GM19455 (cell line): ENCODE results near the gene MYO15B.
"Not testable (repeated sequence)": the region's sequence is repeated elsewhere in the genome, so short reads cannot be mapped to it uniquely, and the experiment has no call there.

Experiments
- ATAC-seq: cut with Tn5 transposase; IDR thresholded peaks from one replicate; pipeline ENCODE4 v1.9.1; 2021; ENCODE audit not compliant: unreplicated experiment

The MYO15B gene

GRCh38 chr17:75575728-75576127, 11.9 kb upstream of the MYO15B start:
- no peak for ATAC-seq

GRCh38 chr17:75576661-75577060, 10.9 kb upstream of the MYO15B start:
- no peak for ATAC-seq

GRCh38 chr17:75581121-75581725, 6.4 kb upstream of the MYO15B start:
- ATAC-seq = not testable (repeated sequence)

- not testable (repeated sequence) for ATAC-seq
These were observed 4.4 kb upstream of the MYO15B start for GRCh38 chr17:75583197-75583596.

DNA sequence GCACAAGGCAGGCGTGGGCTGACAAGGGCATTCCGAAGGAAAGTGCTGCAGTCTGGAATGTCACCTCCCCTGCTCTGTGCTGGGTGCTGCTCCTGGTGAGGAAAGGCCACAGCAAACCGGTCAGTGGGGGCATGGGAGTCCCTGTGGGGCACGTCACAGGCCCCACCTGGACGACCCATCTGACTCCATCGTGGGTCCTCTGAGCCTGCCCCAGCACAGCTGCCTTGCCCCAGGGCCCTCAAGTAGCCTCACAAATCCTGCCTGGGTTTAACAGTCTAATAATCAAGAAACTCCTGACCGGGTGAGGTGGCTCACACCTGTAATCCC, 2.8 kb upstream of the MYO15B start:
- no peak for ATAC-seq

DNA sequence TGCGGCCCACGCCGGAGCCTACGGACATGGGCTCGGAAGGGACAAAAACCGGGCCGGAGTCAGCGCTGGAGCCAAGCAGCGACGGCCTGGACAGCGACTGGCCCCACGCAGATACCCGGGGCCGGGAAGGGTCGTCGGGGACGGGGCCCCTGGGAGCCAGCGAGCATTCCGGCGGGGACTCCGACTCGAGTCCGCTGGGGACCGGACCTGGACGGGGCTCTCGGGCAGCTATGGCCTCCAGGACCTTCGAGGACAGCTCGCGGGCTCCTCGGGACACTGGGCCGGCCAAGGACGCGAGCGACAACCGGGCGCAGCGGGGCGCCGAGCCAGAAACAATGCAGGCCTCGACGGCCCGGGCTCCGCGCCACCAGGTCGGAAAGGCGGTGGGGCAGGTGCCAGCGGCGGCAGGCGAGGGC, 1.0 kb downstream of the MYO15B start:
- ATAC-seq = no peak

- ATAC-seq = peak; percentile 65
These were observed 1.7 kb downstream of the MYO15B start for GRCh38 chr17:75589012-75589918.

DNA sequence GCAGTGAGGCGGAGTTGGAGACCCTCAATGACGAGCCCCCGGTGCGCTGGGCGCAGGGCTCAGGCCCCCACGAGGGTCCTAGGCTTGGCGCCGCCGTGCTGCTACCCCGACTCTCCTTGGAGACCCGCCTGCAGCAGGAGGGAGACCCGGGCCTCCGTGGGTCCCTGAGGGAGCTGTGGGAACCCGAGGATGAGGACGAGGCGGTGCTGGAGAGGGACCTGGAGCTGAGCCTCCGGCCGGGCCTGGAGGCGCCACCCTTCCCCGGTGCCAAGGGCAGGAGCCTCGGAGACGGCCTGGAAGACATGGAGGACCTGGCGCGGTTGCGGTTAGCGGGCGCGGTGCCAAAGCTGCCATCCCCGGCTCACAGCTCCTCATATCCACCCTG, 2.3 kb downstream of the MYO15B start:
- no peak for ATAC-seq

- no peak for ATAC-seq
These were observed 2.7 kb downstream of the MYO15B start for GRCh38 chr17:75590314-75590761.

DNA sequence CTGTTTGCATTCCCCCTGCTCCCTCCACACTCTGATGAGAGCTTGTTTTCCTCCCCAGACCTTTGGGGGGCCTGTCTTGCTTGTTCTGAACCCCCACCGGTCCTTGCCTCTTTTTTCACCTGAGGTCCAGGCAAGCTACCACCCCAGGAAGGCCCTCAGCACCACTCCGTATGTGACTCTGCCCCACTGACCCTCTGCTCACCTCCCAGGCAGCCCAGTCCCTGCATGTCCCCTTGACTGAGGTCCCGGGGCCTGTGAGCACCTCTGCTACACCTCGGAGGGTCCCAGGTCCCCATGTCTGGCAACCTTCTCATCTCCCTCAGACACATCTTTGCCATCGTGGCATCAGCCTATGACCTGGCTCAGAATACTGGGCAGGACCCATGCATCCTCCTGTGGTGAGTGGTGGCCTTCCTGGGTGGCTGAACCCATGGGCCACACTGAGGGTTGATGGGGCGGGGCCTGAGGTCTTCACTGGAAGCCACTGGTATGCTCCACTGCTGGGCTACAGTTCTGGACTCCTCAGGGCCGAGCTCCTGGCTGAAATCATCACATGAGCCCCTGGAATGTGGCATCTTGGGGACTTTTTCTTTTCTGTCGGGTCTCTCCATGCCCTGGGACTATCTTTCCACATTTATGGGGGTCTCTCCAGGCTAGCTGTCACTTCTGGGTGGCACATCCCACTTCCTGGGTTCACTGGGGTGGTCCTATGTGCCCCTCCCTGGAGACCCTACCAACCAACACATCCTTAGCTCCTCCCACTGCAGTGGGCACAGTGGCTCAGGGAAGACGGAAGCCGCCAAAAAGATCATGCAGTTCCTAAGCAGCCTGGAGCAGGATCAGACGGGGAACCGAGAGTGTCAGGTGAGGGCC, 3.5 kb downstream of the MYO15B start:
- no peak for ATAC-seq

GRCh38 chr17:75591722-75592302, 4.2 kb downstream of the MYO15B start:
- ATAC-seq = no peak

DNA sequence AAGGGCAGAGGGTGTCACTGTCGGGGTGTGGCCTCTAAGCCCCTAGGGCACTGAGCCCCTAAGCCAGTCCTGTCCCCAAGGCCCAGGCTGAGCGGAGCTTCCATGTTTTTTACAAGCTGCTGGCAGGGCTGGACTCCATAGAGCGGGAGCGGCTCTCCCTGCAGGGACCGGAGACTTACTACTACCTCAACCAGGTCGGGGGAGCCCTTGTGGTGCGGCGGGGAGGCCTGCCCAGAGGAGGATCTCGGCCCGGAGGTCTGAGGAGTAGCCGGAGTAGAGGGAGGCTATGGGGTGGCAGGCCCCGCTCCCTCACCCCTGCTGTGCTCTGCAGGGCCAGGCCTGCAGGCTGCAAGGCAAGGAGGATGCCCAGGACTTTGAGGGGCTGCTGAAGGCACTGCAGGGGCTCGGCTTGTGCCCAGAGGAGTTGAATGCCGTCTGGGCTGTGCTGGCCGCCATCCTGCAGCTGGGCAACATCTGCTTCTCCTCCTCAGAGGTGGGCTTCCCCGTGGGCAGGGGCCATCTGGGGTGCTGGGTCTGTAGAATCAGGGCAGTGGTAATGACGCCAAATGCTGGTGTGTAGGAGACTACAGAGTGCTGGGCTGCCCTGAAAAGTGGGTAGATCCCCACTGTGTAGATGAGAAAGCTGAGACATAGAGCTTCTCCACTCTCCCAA, 4.9 kb downstream of the MYO15B start:
- ATAC-seq = no peak

- not testable (repeated sequence) for ATAC-seq
These were observed 5.8 kb downstream of the MYO15B start for GRCh38 chr17:75593430-75593829.

- no peak for ATAC-seq
These were observed 7.1 kb downstream of the MYO15B start for GRCh38 chr17:75594499-75595283.

DNA sequence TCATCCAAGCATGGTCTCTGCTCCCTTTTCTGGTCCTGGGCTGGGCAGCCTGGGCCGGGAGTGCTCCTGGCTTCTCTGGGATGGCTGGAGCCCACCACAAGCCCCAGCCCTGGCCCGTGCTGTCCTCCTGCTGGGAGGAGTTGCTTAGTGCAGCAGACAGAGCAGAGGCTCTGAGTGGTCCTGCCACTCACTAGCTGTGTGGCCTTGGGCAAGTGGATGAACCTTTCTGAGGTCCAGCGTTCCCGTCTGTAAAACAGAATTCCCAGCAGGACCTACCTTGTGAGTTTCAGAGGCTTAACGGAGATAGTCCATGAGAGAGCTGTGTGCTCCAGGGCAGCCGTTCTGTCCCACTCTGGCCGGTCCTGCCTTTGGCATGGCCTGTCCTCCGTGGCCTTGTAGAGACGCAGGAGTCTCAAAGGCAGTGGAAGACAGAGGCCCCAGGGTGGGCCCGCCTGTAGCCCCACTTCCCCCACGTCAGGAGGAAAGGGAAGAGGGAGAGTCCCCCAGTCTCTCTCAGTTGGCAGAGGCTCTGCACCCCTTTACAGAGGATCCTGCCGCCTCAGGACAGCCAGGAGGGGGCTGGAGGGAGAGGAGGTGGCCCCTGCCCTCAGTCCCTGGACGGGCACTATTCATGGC, 7.8 kb downstream of the MYO15B start:
- ATAC-seq = no peak

DNA sequence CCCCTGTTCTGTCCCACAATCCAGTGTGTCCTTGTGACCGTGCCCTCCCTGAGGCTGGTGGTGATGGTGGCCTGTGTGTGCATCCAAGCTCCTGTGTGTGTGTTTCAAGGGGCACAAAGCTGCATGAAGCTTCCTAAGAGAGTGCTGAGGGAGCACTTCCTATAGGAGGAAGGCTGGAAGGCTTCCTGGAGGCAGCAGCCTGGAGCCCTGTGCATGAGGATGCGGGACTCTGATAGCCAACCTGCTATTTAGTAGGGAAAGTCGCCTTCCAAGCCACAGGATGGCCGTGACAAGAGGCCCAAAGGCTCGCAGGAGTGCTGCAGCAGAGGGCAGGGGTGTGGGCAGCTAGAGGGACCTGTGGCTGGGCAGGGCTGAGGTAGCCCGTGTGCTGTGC, 8.3 kb downstream of the MYO15B start:
- no peak for ATAC-seq

GRCh38 chr17:75596320-75597087, 8.9 kb downstream of the MYO15B start:
- ATAC-seq = no peak
